NCI-H1048 (cell line): Measurements from ENCODE around the gene ORC1.

ENCODE experiments used
- DNase-seq: peaks from one replicate; lab custom pipeline; 2025; lab: John Stamatoyannopoulos, UW

Gene ORC1

DNA sequence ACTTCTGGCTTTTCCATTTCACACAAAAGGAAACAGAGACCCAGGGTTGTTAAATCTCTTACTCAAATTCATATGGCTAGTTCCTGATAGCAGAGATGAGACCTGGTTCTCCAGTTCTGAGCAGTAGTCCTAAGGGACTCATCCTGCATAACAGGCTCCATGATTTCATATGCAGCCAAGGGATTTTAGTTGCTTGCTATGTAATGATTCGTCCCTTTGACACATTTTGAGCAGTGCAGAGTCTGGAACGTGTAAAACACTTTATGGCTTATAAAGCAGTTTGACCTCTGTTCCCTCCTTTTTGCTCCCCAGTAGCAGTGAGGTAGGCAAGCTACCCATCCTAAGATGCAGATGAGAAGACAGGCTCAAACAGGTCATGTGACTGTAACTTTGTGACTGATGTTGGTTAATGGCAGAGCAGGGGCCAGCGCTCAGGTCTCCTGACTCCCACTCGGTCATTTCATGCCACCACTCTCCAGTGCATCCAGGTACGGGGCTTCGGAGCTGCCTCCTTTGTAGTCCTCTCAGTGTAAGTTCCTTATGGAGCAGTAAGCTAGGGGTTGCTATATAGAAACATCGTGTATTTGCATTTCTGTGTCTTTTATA is 62.5 kb downstream of the ORC1 start:
- no peak for DNase-seq

DNA sequence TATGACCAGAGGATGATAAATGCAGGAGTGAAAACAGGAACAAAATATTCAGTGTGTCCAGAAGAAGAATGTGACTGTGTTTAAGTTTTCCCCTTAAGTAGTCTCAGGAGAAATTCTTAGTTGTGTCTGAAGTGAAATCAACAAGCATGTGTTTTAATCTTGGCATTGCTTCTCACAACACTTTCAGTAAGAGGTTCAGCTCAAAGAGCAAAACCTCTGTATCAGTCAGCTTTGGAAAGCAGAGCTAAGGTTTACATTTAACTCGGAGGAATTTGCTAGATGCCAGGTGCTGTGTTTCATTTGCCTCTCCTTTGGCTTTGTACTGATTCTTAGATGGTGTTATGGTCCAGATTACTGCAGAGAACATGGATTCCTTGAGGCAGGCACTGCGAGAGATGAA is 66.8 kb downstream of the ORC1 start:
- DNase-seq = no peak

DNA sequence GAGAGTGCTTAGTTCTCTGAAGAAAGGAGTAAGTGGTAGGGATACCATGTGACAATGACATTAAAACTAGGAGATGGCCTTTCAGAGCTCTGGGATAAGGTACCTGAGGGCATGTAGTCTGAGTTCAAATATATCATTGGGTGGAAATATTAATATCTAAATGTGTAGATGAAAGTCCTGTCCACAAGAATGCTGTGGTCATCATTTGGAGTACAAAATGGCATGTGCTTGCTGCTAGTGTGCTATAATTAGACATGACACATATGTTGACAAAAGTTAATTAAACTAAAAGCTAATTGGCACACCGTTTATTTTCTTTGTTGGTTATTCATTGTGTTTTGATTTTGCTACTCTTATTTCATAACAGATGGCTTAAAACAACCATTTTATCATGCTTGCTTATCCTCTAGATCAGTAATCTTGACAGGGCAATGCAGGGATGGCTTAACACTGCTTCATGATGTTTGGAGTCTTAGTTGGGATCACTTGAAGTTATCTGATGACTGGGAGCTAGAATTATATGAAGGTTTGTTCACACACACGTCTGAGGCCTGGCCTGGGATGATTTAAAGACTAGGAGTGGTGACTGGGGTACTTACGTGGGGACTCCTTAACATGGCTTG is 69.2 kb downstream of the ORC1 start:
- DNase-seq = no peak

DNA sequence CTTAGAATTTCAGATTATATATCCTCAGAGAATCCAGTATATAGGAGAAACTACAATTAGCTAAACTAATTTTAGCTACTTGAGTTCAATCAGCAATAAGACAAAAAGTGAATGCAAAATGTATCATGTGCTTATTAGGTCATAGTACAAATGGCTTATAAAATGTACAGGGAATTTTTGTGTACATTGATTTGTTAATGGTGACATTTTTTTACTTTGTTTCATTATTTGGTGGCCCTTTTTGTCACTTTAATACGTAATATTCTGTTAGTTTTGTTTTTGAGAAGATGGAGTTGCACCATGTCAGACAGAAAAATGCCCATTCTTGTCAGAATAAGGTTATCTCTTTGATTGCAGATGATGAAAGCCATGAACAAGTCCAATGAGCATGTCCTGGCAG is 71.8 kb downstream of the ORC1 start:
- no peak for DNase-seq

DNA sequence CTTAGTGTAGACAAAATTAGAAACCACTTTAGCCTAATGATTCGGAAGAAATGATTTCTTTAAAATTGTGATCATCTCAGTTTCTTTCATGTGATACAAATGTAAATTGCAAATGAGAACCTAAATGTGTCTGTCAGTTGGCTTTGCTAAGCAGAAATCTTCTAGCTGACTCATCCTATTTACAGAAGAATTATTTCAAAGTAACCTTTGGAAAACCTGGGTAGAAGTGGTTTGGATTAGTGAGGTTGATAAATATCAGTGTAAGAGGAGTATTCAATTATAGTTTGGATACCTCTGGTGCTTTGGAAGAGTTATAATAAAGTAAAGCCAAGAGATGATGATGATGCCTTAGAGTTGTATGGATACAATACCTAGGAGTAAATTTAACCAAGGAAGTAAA is 75.6 kb downstream of the ORC1 start:
- no peak for DNase-seq

DNA sequence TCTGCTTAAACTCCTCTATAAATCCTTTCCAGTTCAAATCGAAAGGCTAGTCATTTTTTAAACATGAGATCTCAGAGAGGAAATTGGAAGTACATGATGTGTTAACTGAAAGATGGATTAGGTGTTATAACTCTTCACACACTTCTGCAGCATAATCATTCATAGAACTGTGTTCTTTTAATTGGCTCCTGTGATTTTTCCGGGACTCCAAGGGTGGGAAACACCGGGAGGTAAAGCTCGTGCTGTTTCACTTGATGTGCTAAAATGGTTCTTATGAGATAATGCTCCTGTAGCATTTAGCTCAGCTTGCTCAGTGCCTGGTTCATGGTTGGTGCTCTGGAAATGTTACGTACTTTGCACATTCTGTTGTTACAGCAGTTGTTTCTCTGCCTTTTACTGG is 78.4 kb downstream of the ORC1 start:
- no peak for DNase-seq

DNA sequence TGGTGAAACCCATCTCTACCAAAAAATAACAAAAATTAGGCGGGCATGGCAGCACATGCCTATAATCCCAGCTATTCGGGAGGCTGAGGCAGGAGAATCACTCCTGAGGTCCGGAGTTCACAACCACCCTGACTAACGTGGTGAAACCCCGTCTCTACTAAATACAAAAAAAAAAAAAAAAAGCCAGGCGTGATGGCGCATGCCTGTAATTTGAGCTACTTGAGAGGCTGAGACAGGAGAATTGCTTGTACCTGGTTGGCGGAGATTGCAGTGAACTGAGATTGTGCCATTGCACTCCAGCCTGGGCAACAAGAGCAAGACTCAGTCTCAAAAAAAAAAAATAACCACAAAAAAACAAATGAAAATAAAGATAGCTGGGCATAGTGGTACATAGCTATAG is 80.5 kb downstream of the ORC1 start:
- DNase-seq = no peak
